ENCODE data around the gene SDHAF4.
"Not testable (repeated sequence)": the region's sequence is repeated elsewhere in the genome, so short reads cannot be mapped to it uniquely, and the experiment has no call there.

Gene SDHAF4

DNA sequence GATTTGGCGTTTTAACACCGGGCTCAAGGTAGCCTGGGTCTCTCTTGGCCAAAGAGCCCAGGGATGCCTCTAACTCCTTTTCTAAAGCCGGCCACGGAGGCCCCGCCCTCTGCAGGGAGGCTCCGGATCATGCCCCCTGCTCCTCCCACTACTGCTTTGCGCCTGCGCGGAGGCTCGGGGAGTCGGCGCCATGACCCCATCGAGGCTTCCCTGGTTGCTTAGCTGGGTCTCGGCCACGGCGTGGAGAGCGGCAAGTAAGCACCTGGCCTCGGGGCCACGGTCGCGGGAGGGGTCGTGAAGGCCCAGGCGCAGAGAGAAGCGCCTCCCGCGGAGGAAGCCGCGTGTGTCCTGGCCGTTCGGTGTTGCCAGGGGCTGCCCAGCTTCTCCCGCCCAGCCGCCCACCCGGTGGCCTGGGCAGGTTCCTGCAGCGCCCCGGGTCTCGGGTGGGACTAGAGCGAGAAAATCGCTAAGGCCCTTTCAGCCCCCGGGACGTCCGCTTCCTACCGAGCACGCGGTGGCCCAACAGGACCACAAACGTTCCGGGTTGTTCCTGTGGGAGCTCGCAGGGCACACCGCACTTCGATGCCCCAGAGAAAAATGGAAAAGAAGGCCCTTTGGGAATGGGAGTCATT is at the start of gene SDHAF4:
SDHAF4 (plus strand) TSS at position 180 of the 632 bp plus-strand sequence; CDS start at position 191, 11 bp downstream.
- peak; percentile 95 for DNase-seq

GRCh38 chr6:70518723-70519122 is 48.0 kb upstream of the SDHAF4 start:
- DNase-seq: no peak

GRCh38 chr6:70520575-70520974 is 46.2 kb upstream of the SDHAF4 start:
- DNase-seq: peak; percentile 6

DNA sequence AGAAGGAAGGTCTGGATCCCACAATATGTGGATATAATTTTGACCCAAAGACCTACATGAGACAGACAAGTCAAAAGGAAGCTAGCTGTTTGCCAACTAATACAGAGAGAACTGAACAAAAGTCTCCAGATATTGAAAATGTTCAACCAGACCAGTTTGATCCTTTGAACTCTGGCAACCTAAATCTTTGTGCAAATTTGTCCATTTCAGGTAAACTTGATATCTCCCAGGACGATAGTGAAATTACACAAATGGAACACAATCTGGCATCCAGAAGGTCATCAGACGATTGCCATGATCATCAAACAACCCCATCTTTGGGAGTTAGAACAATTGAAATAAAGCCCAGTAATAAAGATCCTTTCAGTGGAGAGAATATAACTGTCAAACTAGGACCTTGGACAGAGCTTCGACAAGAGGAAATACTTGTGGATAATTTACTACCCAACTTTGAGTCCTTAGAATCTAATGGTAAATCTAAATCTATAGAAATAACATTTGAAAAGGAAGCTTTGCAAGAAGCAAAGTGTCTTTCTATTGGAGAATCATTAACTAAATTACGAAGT is 41.9 kb upstream of the SDHAF4 start:
- no peak for DNase-seq

DNA sequence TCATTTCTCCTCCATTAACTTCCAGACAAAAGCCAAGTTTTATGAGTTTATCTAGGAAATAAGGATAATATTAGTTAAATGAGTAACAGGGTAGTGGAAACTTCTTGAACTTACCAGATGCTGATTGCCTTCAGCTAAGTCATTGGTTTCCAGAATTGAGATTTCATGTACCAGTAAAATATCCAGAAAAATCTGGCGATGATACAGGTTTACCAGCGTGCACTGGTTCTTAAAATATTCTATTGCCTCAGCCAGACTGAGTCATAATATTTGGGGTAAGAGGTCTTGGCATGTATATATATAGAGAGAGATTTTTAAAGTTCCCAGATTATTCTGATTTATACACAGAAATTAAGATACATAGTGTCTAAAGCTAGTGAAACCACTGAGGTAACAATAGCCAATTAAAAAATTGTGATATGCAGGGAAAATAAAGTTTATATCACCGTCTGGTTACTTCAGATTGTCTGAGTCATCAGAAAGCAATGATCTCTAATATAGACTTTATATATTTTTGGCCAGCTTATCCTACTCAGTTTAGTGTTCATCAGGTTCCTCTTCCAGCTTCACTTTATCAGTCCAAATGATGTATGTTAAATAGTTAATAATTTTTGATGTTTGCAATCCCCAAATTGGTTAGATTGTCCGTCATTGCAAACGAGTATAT is 39.5 kb upstream of the SDHAF4 start:
- DNase-seq: no peak

DNA sequence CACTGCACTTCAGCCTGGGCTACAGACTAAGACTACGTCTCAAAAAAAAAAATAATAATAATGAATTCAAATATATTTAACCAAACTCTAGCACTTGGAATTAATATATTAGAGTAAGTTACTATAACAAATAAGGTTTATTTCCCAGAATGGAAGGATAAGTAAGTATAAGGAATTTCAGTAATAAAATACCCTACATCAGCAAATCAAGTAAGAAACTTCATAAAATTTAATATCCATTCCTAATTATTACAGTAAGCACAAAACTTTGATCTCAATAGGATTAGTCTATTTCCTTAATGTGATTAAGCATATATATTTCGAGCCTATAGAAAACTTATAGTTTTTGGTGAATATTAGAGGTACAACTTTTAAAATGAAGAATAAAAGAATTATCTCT is 36.7 kb upstream of the SDHAF4 start:
- no peak for DNase-seq

- DNase-seq: no peak
Observed at GRCh38 chr6:70531133-70531532, 35.6 kb upstream of the SDHAF4 start.

GRCh38 chr6:70537266-70537665 is 29.5 kb upstream of the SDHAF4 start:
- no peak for DNase-seq

DNA sequence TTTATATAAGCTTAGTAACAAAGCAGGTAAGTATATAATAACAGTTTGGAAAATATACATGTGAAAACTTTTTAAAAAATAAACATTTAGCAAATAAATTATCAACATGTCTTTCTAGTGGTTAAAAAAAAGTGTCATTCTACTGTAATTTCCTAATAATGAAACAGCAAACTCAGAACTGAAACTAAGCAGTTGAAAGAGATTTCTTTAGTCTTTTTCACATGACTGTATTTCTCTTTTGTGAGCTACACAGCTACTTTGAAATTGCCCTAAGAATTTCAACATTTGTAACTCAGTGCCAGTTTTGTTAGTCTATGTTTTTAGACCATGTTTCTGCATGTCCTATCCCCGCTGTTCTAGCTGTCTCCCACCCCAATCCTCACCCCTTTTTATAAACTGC is 28.4 kb upstream of the SDHAF4 start:
- DNase-seq: no peak

- peak; percentile 28 for DNase-seq
Observed at GRCh38 chr6:70547313-70547712, 19.4 kb upstream of the SDHAF4 start.

DNA sequence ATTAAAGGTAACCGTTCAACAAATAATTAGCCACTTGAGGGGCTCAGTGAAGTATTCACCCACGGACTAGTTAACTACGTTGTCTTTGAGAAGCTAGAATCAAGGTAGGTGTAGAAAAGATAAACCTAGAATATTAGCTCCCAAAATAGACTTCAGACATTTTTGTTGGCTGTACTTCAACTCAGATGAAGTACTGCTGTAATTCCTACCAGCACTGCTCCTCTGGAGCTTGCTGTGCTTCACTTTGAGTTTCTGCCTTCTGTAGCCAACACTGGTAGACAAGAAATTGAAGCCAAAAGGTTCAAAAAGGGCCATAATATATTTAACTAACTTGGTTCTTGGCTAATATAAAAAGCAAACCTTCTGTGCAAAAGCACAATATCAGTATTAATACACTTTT is 18.8 kb upstream of the SDHAF4 start:
- no peak for DNase-seq

DNA sequence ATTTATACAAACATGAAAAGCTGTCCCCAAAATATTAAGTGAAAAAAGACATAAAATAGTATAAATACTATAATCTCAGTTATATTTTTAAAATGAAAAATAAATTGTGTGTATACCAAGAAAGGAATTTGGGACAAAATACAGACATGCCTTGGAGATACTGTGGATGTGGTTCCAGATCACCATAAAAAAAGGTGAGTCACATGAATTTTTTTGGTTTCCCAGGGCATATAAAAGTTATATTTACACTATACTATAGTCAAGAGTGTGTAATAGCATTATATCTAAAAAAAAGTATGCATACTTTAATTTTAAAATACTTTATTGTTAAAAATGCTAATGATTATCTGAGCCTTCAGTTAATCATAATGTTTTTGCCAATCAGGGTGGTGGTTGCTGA is 17.4 kb upstream of the SDHAF4 start:
- no peak for DNase-seq

DNA sequence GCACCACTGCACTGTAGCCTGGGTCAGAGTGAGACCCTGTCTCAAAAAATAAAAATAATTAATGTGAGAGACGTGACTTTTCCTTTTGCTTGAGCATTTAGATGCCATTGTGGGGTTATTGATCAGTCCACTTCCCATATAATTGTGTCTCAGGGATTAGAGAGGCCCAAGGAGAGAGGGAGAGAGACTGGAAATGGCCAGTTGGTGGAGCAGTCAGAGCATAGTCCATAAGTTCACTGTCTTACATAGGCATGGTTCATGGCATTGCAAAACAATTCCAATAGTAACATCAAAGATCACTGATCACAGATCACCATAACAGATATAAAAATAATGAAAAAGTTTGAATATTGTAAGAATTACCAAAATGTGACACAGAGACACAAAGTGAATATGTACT is 15.2 kb upstream of the SDHAF4 start:
- no peak for DNase-seq

DNA sequence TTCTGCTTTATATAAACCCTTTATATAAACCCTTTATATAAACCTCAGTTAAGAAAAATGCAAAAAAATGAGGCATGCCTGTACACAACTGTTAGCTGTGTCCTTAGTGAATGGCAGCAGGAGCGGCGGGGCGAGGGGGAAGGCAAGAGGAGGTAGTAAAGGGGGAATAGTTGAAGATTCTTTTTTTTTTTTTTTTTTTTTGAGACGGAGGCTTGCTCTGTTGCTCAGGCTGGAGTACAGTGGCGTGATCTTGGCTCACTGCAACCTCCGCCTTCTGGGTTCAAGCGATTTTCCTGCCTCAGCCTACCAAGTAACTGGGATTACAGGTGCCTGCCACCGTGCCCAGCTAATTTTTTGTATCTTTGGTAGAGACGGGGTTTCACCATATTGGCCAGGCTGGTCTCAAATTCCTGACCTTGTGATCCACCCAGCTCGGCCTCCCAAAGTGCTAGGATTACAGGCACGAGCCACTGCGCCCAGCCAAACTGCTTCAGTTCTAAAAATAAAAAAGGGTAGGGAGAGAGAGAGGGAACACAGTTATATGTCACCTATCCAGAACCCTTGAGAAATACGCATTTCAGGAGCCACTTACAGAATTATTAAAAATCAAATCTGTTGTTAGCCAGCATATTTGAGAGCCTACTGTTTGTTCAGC is 14.3 kb upstream of the SDHAF4 start:
- DNase-seq: not testable (repeated sequence)

DNA sequence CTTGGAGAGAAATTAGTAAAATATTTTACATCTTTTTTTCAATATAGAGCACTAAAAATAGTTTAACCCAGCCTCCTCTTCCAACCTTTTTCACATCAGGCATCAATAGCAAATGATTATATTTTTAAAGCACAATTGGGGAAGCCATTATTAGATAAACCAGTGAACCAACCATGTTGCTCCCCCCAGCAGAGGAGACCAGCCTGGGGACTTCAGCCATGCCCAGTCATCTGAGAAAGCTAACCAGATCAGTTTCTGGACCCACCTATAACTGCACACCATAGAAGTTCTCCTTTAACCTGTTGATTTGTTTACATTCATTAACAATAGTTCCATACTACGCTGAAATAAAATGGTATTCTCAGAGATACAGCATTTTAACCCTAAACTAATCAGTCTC is 13.8 kb upstream of the SDHAF4 start:
- no peak for DNase-seq

DNA sequence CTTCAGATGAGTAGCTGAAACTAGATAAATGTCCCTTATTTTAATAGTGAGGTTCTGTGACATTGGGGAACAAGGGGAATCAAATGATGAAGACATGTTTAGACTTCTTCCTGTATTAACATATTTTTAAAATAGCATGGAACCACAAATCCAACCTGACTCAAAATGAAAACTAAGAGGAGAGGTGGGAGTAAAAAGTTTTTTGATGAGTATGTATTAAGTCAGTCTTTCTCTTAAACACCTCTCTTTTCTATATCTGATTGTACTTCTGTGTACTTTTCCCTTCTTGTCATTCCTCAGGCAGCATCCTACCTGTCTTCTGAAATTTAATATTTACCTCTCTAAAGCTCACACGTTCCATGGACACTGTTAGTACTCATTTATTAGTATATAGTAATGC is 8.7 kb upstream of the SDHAF4 start:
- no peak for DNase-seq

DNA sequence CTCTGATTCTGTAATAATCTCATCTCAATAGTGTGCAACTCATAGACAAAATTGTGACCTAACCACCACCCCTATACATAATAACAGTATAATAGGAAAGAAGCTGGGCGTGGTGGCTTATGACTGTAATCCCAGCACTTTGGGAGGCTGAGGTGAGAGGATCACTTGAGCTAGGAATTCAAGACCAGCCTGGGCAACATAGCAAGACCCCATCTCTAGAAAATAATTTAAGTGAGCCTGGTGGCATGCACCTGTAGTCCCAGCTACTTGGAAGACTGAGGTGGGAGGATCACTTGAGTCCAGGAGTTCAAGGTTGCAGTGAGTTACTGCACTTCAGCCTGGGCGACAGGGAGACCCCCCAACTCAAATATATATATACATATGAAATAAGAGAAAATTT is 4.3 kb upstream of the SDHAF4 start:
- DNase-seq: not testable (repeated sequence)

DNA sequence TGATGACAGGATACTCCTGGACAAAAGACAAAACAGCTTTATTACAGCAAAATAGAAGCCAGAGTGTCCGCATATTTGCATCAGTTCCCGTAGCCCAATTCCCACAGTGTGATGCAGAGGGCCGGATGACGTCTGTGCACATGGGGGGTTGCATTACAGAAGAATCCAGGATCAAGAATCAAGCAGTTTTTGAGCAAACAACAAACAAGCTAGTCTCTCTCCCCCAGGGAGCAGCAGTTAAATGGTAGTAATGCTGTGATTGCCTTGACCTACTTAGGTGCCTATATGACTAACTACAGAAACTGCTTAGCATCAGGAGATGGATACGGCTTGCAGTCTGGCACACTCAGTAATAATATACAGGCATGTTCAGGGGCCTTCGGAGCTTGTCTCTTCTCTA is 3.2 kb upstream of the SDHAF4 start:
- DNase-seq: no peak

- DNase-seq: no peak
Observed at GRCh38 chr6:70574643-70575042, 7.9 kb downstream of the SDHAF4 start.

DNA sequence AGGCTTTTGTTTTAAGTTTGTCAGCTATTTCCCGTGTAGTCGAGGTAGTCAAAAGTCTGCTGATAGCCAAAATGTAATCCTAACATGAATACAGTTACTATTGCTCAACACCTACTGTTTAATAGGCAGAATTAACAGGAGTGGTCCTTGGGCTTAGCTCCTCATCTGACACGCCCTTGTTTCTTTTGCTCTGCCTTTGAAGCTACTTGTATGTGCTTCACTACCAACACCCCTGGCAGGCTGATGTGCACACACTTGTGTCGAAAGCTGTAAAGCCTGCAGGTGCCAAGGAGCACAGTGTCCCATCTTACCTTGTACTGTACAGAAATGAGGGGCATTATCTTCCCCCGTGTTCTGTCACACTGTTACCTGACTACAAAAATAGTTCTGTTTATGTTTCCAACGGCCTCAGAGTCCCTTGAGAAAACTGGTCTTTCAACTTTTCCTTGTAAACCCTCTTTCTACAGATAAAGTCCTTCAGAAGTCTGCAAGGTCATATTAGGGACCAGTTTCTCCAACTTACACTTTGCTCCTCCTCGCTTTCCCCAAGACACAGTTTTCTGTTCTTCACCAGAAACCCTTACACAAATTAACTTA is 9.3 kb downstream of the SDHAF4 start:
- no peak for DNase-seq

GRCh38 chr6:70586114-70586513 is 19.4 kb downstream of the SDHAF4 start:
- no peak for DNase-seq

GRCh38 chr6:70590400-70590799 is 23.7 kb downstream of the SDHAF4 start:
- DNase-seq: no peak

DNA sequence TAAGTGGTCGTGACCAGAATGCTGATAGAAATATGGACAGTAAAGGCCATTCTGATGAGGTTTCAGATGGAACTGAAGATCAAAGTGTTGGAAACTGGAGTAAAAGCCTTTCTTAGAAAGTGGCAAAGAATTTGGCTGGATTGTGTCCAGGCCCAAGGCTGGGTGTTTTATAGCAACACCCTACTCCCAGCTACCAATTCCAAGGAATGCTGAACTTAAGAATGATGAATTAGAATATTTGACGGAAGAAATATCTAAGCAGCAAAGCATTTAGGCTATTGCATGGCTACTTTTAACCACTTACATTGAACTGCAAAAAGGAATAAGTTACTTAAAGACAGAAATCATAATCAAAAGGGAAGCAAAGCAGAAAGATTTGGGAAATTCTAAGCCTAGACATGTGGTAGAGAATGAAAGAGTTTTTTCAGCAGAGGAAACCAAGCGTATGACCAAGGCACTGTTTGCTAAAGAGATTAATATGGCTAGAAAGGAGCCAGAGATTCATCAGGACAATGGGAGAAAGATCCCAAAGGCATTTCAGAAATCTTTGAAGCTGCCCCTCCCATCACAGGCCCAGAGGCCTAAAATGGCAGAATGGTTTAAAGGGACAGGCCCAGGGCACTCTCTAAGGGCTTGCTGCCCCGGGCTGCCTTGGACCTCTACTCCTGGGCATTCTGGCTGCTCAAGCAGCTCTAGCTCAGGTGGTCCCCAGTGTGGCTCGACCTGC is 25.8 kb downstream of the SDHAF4 start:
- DNase-seq: no peak

Data from NCI-H146 (cell line).